Measurements from ENCODE around the gene CDC45. TPM values are rescaled to one million over a fixed set of nuclear protein-coding genes. Genes with fewer than 3 reads are reported as not detected.

Gene CDC45
- total RNA-seq, 4 donors from 2014 or later: 0.98 TPM; not detected in 3

DNA sequence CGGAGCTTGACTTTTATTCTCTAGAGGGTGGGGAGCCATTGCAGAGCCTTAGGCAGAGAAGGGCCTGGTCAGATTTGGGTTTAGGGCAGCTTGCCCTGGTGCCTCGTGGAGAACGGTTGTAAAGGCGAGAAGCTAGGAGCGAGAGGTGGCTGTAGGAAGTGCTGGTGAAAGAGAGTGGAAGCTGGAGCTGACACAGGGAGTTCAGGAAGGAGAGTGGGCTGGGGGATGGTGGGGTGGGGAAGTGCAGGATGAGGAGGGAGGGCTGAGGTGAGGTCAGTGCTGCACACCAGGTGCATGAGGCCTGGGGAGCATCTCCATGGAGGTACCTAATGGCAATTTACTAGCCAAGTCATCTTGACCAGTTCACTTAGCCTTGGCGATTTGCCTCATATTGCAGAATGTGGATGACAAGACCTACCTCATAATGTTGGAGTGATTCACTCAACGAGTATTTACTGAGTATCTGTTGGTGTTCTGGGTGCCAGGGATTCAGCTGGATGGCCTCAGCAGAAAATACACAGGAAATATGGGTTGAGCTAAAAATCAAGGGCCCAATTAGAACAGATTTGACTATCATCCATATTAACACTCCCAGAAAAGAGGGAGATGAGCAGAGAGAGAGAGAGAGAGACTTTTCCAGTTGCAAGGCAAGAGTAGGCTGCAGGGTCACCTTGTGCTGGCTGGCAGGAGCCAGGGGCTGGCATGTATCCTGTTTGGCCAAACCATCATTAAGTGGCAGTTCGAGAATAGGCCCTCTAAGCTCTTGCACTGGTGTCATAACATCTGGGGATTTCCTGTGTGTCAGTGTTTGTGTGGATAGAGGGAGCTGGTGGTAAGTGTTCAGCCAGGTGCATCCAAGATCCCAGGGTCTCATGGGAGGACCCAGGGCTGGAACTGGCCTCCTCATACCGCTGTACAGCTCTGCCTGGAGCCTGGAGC, 88.9 kb downstream of the CDC45 start:
- H3K4me1 ChIP-seq: no peaks in the 10 kb centered on the region
- H3K27ac ChIP-seq: no peak overlapping the region
- TF ChIP-seq POLR2A (IDR thresholded peaks at IDR 0.05): no peak
- no peak for TF ChIP-seq EP300 (IDR thresholded peaks at IDR 0.05)
- TF ChIP-seq, protein P1, sequence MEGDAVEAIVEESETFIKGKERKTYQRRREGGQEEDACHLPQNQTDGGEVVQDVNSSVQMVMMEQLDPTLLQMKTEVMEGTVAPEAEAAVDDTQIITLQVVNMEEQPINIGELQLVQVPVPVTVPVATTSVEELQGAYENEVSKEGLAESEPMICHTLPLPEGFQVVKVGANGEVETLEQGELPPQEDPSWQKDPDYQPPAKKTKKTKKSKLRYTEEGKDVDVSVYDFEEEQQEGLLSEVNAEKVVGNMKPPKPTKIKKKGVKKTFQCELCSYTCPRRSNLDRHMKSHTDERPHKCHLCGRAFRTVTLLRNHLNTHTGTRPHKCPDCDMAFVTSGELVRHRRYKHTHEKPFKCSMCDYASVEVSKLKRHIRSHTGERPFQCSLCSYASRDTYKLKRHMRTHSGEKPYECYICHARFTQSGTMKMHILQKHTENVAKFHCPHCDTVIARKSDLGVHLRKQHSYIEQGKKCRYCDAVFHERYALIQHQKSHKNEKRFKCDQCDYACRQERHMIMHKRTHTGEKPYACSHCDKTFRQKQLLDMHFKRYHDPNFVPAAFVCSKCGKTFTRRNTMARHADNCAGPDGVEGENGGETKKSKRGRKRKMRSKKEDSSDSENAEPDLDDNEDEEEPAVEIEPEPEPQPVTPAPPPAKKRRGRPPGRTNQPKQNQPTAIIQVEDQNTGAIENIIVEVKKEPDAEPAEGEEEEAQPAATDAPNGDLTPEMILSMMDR (IDR thresholded peaks at IDR 0.05): no peak
- H3K4me3 ChIP-seq: no peak overlapping the region
- WGBS, 2 donors: 69 to 75% methylated on average over 9 of the region's 9 CpGs
- peaks cover 0 to 4% (median 0%) of the 10 kb centered on the region in 4 donors for H3K9me3 ChIP-seq
- no peak for DNase-seq (ENCODE audit: low spot score in 2 of 2)
- H3K36me3 ChIP-seq: no peaks in the 10 kb centered on the region
- no peaks in the 10 kb centered on the region for H3K27me3 ChIP-seq

DNA sequence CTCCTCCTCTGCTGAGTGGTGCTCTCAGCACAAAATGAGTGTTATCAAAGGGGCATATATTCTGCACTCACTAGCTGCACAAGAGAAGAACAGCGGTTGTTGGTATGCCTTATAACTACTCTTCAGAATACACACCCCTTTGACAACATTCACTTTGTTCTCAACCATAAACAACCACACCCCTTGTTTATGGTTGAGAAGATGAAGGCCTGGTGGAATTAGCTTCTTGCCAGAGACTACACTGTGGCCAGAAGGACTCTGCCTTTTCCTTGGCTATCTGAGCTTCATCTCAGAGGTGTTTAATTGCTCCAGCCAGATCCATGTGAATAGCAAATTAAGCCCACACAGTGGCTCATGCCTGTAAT, 89.5 kb downstream of the CDC45 start:
- 8 to 68% methylated on average over 1 of the region's 1 CpG for WGBS, 2 donors

DNA sequence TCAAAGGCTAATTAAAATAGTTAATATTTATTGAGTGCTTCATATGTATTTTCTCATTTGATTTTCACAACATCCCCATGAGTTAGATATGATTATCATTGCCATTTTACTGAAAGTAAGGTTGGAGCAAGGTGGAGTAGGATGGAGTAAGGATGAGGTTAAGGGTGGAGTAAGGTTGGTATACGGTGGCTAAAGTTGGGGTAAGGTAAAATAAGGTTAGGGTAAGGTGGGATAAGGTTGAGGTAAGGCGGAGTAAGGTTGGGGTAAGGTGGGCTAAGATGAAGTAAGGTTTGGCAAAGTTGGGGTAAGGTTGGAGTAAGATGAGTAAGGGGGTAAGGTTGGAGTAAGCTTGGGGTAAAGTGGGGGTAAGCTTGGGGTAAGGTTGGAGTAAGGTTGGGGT, 90.3 kb downstream of the CDC45 start:
- no peaks in the 10 kb centered on the region for H3K36me3 ChIP-seq
- TF ChIP-seq POLR2A (IDR thresholded peaks at IDR 0.05) (no peak), EP300 (IDR thresholded peaks at IDR 0.05) (no peak)
- TF ChIP-seq, protein P1 (IDR thresholded peaks at IDR 0.05): no peak
- DNase-seq (ENCODE audit: low spot score in 2 of 2): no peak

More for the DNA sequence above, 89.5 kb downstream of the CDC45 start:
- H3K9me3 ChIP-seq: peaks cover 0 to 4% (median 0%) of the 10 kb centered on the region in 4 donors
- H3K27ac ChIP-seq: no peak overlapping the region
- TF ChIP-seq, protein P1 (IDR thresholded peaks at IDR 0.05): no peak
- no peak for DNase-seq (ENCODE audit: low spot score in 2 of 2)
- no peak overlapping the region for H3K4me3 ChIP-seq
- H3K36me3 ChIP-seq: no peaks in the 10 kb centered on the region
- no peaks in the 10 kb centered on the region for H3K4me1 ChIP-seq
- H3K27me3 ChIP-seq: no peaks in the 10 kb centered on the region

More for the DNA sequence above, 90.3 kb downstream of the CDC45 start:
- 81 to 89% methylated on average over 2 of the region's 2 CpGs for WGBS, 2 donors
- no peaks in the 10 kb centered on the region for H3K9me3 ChIP-seq
- H3K4me3 ChIP-seq: no peak overlapping the region
- no peak overlapping the region for H3K27ac ChIP-seq
- H3K27me3 ChIP-seq: no peaks in the 10 kb centered on the region
- no peaks in the 10 kb centered on the region for H3K4me1 ChIP-seq

Other genes with a start within 250 kb of the CDC45 start
- gene CLTCL1, start 188.2 kb upstream of the CDC45 start, total RNA-seq: 10 to 100 TPM; 22.6 to 35.9 (median 26.8) TPM
- gene HIRA, start 48.2 kb upstream of the CDC45 start, total RNA-seq: 10 to 100 TPM; 18.8 to 31.6 (median 24.7) TPM
- 10 to 100 TPM; 11.4 to 37.8 (median 23.8) TPM for gene MRPL40, start 47.4 kb upstream of the CDC45 start, total RNA-seq
- gene C22orf39, start 32.2 kb upstream of the CDC45 start, total RNA-seq: 100 to 1,000 TPM in 1 of 4 donors, 10 to 100 TPM in 3; 58.5 to 101 (median 75.1) TPM
- gene UFD1, start 727 bp upstream of the CDC45 start, total RNA-seq: 10 to 100 TPM; 26.9 to 38.1 (median 30.1) TPM
- gene CLDN5, start 44.5 kb downstream of the CDC45 start, total RNA-seq: 100 to 1,000 TPM; 102 to 226 (median 170) TPM
- 10 to 100 TPM; 11.4 to 29.1 (median 25.2) TPM for gene SEPTIN5, start 234.6 kb downstream of the CDC45 start, total RNA-seq
- 1 to 10 TPM; 3.3 to 5.9 (median 4.7) TPM for gene GP1BB, start 243.6 kb downstream of the CDC45 start, total RNA-seq

Data from tibial nerve (tissue), 4 donors.